NCI-H128 (cell line): ENCODE results near the gene MRPL40.

Experiments
- DNase-seq: peaks from one replicate; lab custom pipeline; 2025; ENCODE audit not compliant: unreplicated experiment; lab: John Stamatoyannopoulos, UW

The MRPL40 gene

DNA sequence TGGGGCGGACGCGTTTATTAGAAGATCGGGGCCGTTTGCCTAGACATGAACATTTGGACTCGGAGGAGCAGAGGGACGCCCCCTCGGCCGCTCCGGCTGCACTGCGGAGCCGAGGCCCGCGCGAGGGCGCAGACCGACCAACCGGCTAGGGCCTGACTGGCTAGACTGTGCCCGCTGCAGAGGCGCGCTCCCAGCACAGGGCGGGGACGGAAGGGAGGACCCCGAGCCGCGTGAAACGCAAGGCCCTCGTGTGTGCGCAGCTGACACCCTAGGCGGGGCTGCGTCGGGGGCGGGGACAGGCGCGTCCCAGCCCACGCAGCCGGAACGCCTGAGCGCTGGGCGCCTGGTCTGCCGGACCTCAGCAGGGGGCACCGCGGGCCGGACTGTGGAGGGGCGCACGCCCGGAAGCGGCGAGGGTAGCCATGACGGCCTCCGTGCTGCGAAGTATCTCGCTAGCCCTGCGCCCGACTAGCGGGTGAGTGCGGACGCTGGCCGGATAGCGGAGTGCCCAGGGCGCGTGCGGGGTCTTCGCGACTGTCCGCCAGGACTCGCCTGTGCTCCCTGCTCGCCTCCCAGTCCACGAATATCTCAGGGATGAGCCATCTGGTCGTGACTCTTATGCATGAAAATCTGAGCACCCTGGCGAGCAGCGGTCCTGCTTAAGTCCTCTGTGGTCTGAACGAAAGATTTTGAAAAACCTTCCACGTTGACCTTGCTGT lies at the start of gene MRPL40:
TSS of gene MRPL40 (plus strand) at position 413 of the 719 bp plus-strand sequence. CDS start at position 423, 10 bp downstream.
- DNase-seq = peak; percentile 52

GRCh38 chr22:19383292-19383691 lies 49.1 kb upstream of the MRPL40 start:
- no peak for DNase-seq

GRCh38 chr22:19385221-19385906 lies 47.0 kb upstream of the MRPL40 start:
- no peak for DNase-seq

GRCh38 chr22:19386248-19386647 lies 46.1 kb upstream of the MRPL40 start:
- DNase-seq = no peak

GRCh38 chr22:19387038-19387437 lies 45.3 kb upstream of the MRPL40 start:
- no peak for DNase-seq

GRCh38 chr22:19387575-19387974 lies 44.8 kb upstream of the MRPL40 start:
- DNase-seq = no peak

GRCh38 chr22:19393704-19394103 lies 38.6 kb upstream of the MRPL40 start:
- DNase-seq = no peak

GRCh38 chr22:19394274-19395050 lies 37.9 kb upstream of the MRPL40 start:
- no peak for DNase-seq

DNA sequence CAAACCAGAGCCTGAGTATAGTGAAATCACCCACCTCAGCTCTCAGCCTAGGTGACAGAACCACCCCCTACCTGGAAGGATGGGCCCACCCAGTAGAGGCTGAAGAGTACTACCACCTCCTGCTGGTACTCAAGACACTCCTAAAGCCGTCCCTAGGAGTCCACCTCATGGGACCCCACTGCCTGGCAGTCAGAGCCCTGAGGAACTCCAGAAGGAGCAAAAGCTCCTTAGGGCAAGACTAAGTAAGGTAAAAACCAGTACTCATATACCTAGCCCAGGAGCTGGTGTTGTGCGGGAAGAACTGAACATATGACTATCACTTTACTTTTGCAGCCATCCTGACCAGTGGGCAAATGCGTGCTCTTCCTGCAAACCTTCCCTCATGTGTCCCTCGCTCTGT lies 37.1 kb upstream of the MRPL40 start:
- no peak for DNase-seq

DNA sequence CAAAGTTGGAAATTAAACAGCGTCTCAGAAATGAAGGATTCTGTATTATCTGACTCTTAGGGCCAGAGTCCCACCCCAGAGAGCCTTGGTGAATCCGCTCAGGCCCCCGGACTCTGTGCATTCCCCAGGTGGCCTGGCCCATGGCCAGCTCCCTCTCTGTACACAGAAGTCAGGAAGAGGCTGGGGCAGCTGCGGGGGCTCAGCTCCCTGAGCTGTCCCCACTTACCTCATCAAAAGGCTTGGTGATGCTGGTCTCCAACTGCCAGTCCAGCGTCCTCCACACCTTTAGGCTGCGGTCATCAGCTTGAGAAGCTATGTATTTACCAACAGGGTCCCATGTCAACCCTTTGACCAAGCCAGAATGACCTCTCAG lies 35.8 kb upstream of the MRPL40 start:
- no peak for DNase-seq

DNA sequence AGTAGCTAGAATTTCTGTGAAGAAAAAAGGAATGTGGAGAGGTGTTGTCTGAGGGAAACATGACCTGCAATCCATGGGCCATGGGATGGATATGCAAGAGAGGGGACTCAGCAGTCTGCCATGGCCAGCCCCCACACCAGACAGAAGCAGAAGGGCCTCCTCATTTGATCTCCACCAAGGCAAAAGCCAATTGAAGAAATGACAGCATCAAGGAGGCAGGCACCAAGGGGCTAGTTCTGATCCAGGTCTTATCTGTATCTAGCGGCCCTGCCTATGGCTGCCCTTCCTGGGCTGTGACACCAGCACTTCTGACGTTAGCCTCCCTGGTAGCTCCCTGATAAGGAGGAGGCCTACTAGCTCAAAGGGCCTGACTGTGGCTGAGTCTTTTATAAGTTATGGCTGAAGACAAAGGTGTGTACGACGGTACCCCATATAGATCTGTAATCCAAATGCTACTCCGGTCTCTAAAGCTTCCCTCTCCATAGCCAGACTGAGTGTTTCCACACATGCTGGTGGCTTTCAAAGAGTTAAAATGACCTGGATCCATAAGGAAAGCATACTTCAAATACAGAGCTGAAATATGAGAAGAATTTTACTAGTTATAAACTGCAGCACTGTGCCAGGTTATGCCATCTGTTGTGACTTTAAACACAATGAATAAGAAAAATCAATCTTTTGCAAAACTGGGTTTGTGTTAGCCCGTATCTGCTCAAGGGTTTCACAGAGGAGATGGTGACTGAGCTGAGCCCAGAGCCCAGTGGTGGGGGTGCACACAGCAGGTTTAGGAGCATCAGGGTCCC lies 35.2 kb upstream of the MRPL40 start:
- no peak for DNase-seq

- no peak for DNase-seq
Measured at GRCh38 chr22:19397734-19398104, 34.6 kb upstream of the MRPL40 start.

DNA sequence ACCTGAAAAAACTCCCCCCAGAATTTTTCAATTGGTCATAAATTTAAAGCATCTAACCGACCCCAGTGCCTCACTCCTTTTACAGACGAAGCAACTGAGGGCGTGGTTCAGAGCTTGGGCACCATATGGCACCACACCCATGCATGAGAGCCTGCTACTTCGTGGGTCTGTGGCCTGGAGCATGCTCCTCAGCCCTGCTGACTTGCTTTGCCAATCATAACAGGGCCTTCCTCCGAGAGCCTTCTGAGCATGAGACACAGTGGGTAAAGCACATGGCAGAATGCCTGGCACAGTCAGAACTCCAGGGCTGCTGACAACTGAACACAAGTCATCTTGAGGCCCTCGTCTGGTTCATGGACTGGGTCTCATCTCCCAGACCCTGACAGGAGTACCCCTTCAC lies 34.1 kb upstream of the MRPL40 start:
- no peak for DNase-seq

- no peak for DNase-seq
Measured at GRCh38 chr22:19398652-19399051, 33.7 kb upstream of the MRPL40 start.

GRCh38 chr22:19400881-19401280 lies 31.5 kb upstream of the MRPL40 start:
- no peak for DNase-seq

GRCh38 chr22:19401483-19401882 lies 30.9 kb upstream of the MRPL40 start:
- no peak for DNase-seq

GRCh38 chr22:19402642-19403191 lies 29.6 kb upstream of the MRPL40 start:
- DNase-seq = no peak

GRCh38 chr22:19404676-19405075 lies 27.7 kb upstream of the MRPL40 start:
- DNase-seq = no peak

DNA sequence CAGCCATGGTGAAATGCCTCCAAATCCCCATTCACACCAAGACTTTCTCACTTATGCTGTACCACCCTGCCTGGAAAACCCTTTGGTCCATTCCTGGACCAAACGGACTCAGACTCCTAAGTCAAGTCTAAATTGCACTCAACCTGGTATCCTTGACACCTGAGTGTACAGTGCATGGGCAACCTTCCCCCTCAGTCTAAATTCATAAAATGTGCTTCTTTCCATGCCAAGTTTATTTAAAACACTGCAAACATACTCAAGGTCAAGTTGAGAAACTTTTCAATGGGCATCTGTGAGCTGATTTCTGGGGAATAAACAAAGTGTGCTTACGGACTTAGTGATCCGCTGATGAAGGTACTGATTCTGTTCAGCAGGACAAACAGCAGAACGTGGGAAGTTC lies 27.2 kb upstream of the MRPL40 start:
- DNase-seq = no peak

DNA sequence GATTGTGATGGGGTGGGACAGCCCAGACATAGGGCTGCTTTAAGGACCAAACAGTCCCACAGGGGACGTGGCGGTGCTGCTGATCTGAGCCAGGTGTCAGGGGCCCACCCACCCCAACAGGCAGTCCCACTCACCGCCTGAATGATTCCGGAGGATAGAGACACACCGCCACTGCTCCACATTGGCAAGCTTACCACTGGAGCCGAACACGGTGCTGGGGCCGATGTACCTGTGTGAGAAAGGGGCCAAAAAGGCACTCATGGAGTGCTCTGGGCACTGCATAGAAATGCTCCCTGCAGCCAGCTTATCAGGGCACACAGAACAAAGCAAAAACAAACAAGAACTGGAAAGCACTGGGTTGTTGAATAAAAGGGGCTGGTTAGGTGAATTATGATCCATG lies 26.7 kb upstream of the MRPL40 start:
- DNase-seq = no peak

GRCh38 chr22:19406281-19406811 lies 26.0 kb upstream of the MRPL40 start:
- no peak for DNase-seq
